Tibial nerve (tissue), 4 donors: ENCODE data around the gene DNAJC7.

Experiments used
- EP300 ChIP-seq, 2 donors: sonication (generic); formaldehyde crosslinking; IDR thresholded peaks; one replicate each; pipeline ENCODE4 v1.6.1; 2017; ENCODE audit warnings: antibody characterized with exemption in 2 of 2, mild to moderate bottlenecking in 1 of 2
- POLR2A ChIP-seq, 2 donors: fragments of 450-650 bp; IDR thresholded peaks; one replicate each; pipeline ENCODE4 v1.6.1; 2017; ENCODE audit warnings: antibody characterized with exemption in 2 of 2, mild to moderate bottlenecking in 2 of 2, moderate library complexity in 2 of 2
- TF ChIP-seq, protein P1 (sequence below), 5 experiments: fragments of 200-600 bp in 3 of 5; fragments of 450-650 bp in 2 of 5; sonication (generic) in 3 of 5; IDR thresholded peaks; one replicate each; pipeline ENCODE4 v1.5.1; 2016 to 2019; ENCODE audit warnings: antibody characterized with exemption in 5 of 5, mild to moderate bottlenecking in 3 of 5, moderate library complexity in 2 of 5

DNA sequence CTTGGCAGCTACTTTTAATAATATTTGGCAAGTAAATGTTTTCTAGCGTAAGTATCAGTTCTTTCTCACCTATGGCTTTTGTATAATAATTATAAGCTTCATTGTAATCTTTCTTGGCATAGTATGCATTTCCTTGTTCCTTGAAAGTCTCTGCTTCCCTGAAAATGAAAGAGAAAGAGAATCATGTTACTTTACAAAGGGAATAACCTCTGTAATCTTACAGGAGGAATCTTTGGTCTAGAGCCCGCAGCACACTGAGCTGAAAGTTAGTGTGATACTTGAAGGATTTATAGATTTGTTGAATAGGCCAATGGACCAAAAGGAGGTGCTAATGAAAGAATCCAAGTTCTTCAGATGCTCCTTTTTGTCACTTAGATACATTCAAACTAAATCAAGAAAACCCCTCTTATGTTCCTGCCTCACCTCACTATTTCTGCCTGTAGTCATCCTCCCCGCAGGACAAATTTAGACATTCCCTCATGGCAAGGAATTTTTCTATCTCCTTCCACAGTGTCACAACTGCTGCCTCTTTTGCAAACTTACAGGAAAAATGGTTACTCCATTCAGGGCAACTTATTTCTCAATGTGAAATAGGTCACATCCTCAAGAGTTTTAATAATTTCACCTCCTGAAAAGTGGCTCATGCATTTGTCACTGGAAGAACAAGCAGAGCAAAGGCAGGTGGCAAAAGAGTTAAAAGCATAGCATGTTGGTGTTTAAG, 16.7 kb downstream of the DNAJC7 start:
- TF ChIP-seq, protein P1, sequence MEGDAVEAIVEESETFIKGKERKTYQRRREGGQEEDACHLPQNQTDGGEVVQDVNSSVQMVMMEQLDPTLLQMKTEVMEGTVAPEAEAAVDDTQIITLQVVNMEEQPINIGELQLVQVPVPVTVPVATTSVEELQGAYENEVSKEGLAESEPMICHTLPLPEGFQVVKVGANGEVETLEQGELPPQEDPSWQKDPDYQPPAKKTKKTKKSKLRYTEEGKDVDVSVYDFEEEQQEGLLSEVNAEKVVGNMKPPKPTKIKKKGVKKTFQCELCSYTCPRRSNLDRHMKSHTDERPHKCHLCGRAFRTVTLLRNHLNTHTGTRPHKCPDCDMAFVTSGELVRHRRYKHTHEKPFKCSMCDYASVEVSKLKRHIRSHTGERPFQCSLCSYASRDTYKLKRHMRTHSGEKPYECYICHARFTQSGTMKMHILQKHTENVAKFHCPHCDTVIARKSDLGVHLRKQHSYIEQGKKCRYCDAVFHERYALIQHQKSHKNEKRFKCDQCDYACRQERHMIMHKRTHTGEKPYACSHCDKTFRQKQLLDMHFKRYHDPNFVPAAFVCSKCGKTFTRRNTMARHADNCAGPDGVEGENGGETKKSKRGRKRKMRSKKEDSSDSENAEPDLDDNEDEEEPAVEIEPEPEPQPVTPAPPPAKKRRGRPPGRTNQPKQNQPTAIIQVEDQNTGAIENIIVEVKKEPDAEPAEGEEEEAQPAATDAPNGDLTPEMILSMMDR (IDR thresholded peaks at IDR 0.05): no peak
- no peak for TF ChIP-seq POLR2A (IDR thresholded peaks at IDR 0.05)
- no peak for TF ChIP-seq EP300 (IDR thresholded peaks at IDR 0.05)
